PC-3 (cell line): ENCODE data around the gene SLC38A3.

Experiments
- CTCF ChIP-seq: fragments of 300-600 bp; sonication (generic); conservative IDR thresholded peaks from 2 replicates; pipeline ENCODE4 v1.5.1; 2017; ENCODE audit warnings: antibody characterized with exemption, low read depth, mild to moderate bottlenecking, low read length
- EZH2 ChIP-seq: fragments of 300-600 bp; sonication (generic); IDR thresholded peaks from one replicate; pipeline ENCODE4 v1.6.1; 2017; ENCODE audit warnings: antibody characterized with exemption, mild to moderate bottlenecking, low read length; ENCODE audit not compliant: unreplicated experiment

GRCh38 chr3:50169858-50170257 is 35.2 kb upstream of the SLC38A3 start:
- TF ChIP-seq CTCF: no peak
- no peak for TF ChIP-seq EZH2
